HL-60 (cell line): ENCODE results near the gene CENPN.

Source experiments
- DNase-seq, 2 experiments: peaks; one replicate each; pipeline ENCODE4 v3.0.0-alpha.2; 2010 to 2020; ENCODE audit warnings: low read depth in 1 of 2, low spot score in 1 of 2
- H3K27ac ChIP-seq: fragments of 250-450 bp; sonication (Bioruptor Pico); replicated peaks from 2 replicates; pipeline ENCODE4 v1.5.1; 2020; ENCODE audit warnings: mild to moderate bottlenecking, moderate library complexity
- H3K27me3 ChIP-seq: fragments of 250-450 bp; sonication (Bioruptor Pico); 2 replicates; pipeline ENCODE4 v1.5.1; 2021; ENCODE audit warnings: mild to moderate bottlenecking, moderate library complexity; ENCODE audit not compliant: insufficient read depth, poor library complexity, severe bottlenecking
- H3K4me3 ChIP-seq: replicated peaks from 2 replicates; pipeline ENCODE4 v1.5.1; 2011; ENCODE audit warnings: mild to moderate bottlenecking, control low read depth, low read length; ENCODE audit not compliant: insufficient read depth
- GABPA ChIP-seq: IDR thresholded peaks from 2 replicates; pipeline ENCODE4 v1.6.1; 2012; ENCODE audit warnings: low read depth
- POLR2AphosphoS5 ChIP-seq: IDR thresholded peaks from 2 replicates; pipeline ENCODE4 v1.6.1; 2012; ENCODE audit warnings: low read depth
- SPI1 ChIP-seq: IDR thresholded peaks from 2 replicates; pipeline ENCODE4 v1.6.1; 2012; ENCODE audit warnings: low read depth, mild to moderate bottlenecking, borderline replicate concordance
- TF ChIP-seq, protein P1 (sequence below): IDR thresholded peaks from one replicate; pipeline ENCODE4 v1.5.1; 2011; ENCODE audit warnings: low read length, control low read depth, inconsistent platforms; ENCODE audit not compliant: insufficient read depth
- TF ChIP-seq, protein P2 (sequence below): IDR thresholded peaks from 2 replicates; pipeline ENCODE4 v1.6.1; 2012; ENCODE audit warnings: low read depth; ENCODE audit not compliant: insufficient replicate concordance

Gene CENPN

DNA sequence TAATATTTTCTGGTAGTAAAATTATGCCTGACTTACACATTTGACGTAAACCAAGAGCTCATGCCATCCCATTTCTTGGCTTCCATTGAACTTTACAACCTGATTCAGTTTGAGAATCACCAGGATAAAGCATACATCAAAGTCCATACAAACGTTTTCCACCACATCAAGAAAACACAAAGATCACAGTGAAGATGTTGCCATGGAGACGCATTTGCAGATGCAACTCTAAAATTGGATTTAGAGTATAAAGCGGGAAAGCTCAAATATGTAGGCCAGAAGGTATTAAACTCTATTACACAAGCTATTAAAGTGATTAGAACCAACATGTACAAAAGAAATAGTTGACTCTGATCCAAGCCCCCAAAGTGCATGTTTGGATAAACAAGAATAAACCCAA lies 59.7 kb downstream of the CENPN start:
- Histone ChIP-seq H3K4me3 (no peak overlapping the region), H3K27ac (no peak overlapping the region), H3K27me3 (no peaks in the 10 kb centered on the region)
- no peak for TF ChIP-seq POLR2AphosphoS5
- TF ChIP-seq, protein P1, sequence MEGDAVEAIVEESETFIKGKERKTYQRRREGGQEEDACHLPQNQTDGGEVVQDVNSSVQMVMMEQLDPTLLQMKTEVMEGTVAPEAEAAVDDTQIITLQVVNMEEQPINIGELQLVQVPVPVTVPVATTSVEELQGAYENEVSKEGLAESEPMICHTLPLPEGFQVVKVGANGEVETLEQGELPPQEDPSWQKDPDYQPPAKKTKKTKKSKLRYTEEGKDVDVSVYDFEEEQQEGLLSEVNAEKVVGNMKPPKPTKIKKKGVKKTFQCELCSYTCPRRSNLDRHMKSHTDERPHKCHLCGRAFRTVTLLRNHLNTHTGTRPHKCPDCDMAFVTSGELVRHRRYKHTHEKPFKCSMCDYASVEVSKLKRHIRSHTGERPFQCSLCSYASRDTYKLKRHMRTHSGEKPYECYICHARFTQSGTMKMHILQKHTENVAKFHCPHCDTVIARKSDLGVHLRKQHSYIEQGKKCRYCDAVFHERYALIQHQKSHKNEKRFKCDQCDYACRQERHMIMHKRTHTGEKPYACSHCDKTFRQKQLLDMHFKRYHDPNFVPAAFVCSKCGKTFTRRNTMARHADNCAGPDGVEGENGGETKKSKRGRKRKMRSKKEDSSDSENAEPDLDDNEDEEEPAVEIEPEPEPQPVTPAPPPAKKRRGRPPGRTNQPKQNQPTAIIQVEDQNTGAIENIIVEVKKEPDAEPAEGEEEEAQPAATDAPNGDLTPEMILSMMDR = no peak
- TF ChIP-seq, protein P2, sequence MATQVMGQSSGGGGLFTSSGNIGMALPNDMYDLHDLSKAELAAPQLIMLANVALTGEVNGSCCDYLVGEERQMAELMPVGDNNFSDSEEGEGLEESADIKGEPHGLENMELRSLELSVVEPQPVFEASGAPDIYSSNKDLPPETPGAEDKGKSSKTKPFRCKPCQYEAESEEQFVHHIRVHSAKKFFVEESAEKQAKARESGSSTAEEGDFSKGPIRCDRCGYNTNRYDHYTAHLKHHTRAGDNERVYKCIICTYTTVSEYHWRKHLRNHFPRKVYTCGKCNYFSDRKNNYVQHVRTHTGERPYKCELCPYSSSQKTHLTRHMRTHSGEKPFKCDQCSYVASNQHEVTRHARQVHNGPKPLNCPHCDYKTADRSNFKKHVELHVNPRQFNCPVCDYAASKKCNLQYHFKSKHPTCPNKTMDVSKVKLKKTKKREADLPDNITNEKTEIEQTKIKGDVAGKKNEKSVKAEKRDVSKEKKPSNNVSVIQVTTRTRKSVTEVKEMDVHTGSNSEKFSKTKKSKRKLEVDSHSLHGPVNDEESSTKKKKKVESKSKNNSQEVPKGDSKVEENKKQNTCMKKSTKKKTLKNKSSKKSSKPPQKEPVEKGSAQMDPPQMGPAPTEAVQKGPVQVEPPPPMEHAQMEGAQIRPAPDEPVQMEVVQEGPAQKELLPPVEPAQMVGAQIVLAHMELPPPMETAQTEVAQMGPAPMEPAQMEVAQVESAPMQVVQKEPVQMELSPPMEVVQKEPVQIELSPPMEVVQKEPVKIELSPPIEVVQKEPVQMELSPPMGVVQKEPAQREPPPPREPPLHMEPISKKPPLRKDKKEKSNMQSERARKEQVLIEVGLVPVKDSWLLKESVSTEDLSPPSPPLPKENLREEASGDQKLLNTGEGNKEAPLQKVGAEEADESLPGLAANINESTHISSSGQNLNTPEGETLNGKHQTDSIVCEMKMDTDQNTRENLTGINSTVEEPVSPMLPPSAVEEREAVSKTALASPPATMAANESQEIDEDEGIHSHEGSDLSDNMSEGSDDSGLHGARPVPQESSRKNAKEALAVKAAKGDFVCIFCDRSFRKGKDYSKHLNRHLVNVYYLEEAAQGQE = no peak
- no peak for TF ChIP-seq SPI1
- no peak for TF ChIP-seq GABPA
- no peak for DNase-seq

DNA sequence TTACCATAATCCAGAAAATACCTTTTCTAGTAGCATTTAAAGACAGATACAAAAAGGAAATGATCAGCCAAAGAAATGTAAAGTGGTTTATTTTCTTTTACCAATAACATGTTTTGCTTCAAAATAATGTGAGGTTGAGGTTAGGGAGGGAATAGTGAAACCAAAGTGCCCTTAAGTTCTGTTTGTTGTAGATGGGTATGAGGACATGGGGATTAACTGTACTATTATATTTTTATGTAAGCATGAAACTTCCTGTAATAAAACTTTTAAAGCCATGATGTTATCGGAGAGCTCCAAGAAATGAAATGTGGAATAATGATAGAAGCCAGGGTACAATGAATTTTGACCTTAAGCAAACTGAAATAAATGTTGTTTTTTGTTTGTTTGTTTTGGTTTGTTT lies 60.2 kb downstream of the CENPN start:
- Histone ChIP-seq H3K27ac (no peak overlapping the region), H3K27me3 (no peaks in the 10 kb centered on the region), H3K4me3 (no peak overlapping the region)
- no peak for TF ChIP-seq GABPA
- no peak for TF ChIP-seq POLR2AphosphoS5
- TF ChIP-seq SPI1 = no peak
- TF ChIP-seq, protein P1 = no peak
- TF ChIP-seq, protein P2 = no peak
- no peak for DNase-seq

DNA sequence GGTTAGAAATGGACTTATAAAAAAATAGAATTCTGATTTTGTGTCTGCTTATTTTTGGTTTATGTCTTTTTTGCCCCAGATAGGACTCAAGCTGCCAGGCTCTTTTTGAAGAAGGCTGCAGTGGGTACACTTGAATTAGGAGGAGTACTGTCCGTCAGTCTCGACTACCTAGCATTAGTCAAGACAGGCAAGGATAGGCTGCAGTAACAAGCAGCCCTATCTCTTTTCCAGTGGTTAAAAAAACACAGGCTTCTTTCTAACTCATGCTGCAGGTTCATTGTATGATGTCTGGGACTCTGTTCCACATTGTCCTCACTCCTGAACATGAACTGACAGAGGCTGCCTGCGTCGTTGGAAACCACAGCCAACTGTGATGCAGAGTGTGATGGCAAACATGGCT lies 62.0 kb downstream of the CENPN start:
- H3K27me3 ChIP-seq = no peaks in the 10 kb centered on the region
- TF ChIP-seq SPI1 = no peak
- TF ChIP-seq GABPA = no peak
- TF ChIP-seq, protein P2 = no peak
- TF ChIP-seq, protein P1 = no peak
- no peak for TF ChIP-seq POLR2AphosphoS5
- no peak overlapping the region for H3K27ac ChIP-seq

More for the DNA sequence above, 62.0 kb downstream of the CENPN start:
- H3K4me3 ChIP-seq = no peak overlapping the region
- no peak for DNase-seq
